ENCODE data around the gene THTPA. TPM values are rescaled to one million over a fixed set of nuclear protein-coding genes. Genes with fewer than 3 reads are reported as not detected.

The THTPA gene
- total RNA-seq, 4 donors from 2014 or later, result 2.8 to 10.9 (median 10.7) TPM

GRCh38 chr14:23569443-23570151 is 13.5 kb downstream of the THTPA start:
- 49 to 53% methylated on average over 7 of the region's 7 CpGs for WGBS, 2 donors
- TF ChIP-seq POLR2A (IDR thresholded peaks at IDR 0.05), result no peak
- no peak for TF ChIP-seq CTCF (IDR thresholded peaks at IDR 0.05)
- intact Hi-C loops (cut with DNase I; ENCODE audit: low total_unique reads), result no loop called here
- peak in 1 of 2 donors; percentile 83 for DNase-seq (ENCODE audit: low spot score in 2 of 2)
- no peak overlapping the region for H3K4me3 ChIP-seq (ENCODE audit: low read depth, poor library complexity, severe bottlenecking)

DNA sequence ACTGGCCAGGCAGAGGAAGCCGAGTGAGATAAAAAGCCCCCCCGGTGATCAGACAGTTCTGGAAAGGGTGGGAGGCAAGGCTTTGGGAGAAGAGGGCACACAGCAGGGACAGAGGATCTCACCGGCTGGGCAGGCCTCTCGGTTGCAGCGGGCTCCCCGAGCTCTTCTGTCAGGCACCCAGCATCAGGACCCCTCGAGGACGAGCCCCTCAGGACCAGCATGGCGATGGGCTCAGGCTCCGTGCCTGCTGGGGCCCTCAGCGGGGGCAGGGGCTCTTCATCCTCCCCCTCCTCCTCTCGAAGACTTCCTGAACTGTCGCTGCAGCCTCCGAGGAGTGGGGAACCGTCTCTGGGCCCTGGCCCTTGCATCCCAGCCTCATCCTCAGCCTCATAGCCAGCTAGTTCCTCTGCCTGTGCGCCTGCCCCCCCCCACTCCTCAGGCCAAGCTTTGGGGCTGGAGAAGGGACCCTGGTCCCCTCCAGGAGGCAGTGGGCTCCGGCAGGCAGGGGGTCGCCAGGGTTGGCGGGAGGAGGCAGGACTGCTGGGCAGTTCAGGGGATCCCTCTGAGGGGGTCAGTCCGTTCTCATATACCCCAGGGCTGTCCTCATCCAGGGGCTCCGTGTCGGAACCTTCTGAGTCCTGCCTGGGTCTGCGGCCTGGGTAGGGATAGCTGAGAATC is 14.9 kb downstream of the THTPA start:
- TF ChIP-seq CTCF (IDR thresholded peaks at IDR 0.05) (no peak), POLR2A (IDR thresholded peaks at IDR 0.05) (no peak)
- H3K4me3 ChIP-seq (ENCODE audit: low read depth, poor library complexity, severe bottlenecking), result no peak overlapping the region
- 87 to 88% methylated on average over 22 of the region's 23 CpGs for WGBS, 2 donors
- DNase-seq (ENCODE audit: low spot score in 2 of 2), result peak in 1 of 2 donors; percentile 80
- intact Hi-C loops (cut with DNase I; ENCODE audit: low total_unique reads), result no loop called here

GRCh38 chr14:23571701-23572523 is 15.8 kb downstream of the THTPA start:
- WGBS, 2 donors, result 53 to 56% methylated on average over 14 of the region's 14 CpGs
- peak in 1 of 2 donors; percentile 82 for DNase-seq (ENCODE audit: low spot score in 2 of 2)
- intact Hi-C loops (cut with DNase I; ENCODE audit: low total_unique reads), result no loop called here
- TF ChIP-seq CTCF (IDR thresholded peaks at IDR 0.05), result no peak
- no peak for TF ChIP-seq POLR2A (IDR thresholded peaks at IDR 0.05)
- H3K4me3 ChIP-seq (ENCODE audit: low read depth, poor library complexity, severe bottlenecking), result no peak overlapping the region

DNA sequence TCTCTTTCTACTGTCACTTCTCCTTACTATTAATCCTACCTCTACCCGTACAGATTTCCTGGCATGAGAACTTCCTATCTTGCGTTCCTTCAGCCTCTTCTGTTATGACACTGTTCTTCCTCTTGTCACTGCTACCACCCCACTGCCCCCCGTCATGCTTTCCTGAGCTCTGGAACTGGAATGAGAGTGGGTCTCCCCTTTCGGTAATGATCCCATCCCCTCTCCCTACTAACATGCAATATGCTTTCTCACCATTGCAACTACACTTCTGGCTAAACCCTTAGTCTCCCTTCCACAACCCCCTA is 16.4 kb downstream of the THTPA start:
- no peak for DNase-seq (ENCODE audit: low spot score in 2 of 2)
- TF ChIP-seq CTCF (IDR thresholded peaks at IDR 0.05) (no peak), POLR2A (IDR thresholded peaks at IDR 0.05) (no peak)
- 59 to 64% methylated on average over 4 of the region's 4 CpGs for WGBS, 2 donors
- intact Hi-C loops (cut with DNase I; ENCODE audit: low total_unique reads), result no loop called here
- no peak overlapping the region for H3K4me3 ChIP-seq (ENCODE audit: low read depth, poor library complexity, severe bottlenecking)

- intact Hi-C loops (cut with DNase I; ENCODE audit: low total_unique reads), result no loop called here
- DNase-seq (ENCODE audit: low spot score in 2 of 2), result peak in 1 of 2 donors; percentile 76
- 32 to 34% methylated on average over 4 of the region's 4 CpGs for WGBS, 2 donors
- H3K4me3 ChIP-seq (ENCODE audit: low read depth, poor library complexity, severe bottlenecking), result no peak overlapping the region
- TF ChIP-seq CTCF (IDR thresholded peaks at IDR 0.05) (no peak), POLR2A (IDR thresholded peaks at IDR 0.05) (no peak)
Observed at GRCh38 chr14:23572836-23573235, 16.8 kb downstream of the THTPA start.
